GM21447 (cell line): Measurements from ENCODE around the gene TMEM80.
"Not testable (repeated sequence)": the region's sequence is repeated elsewhere in the genome, so short reads cannot be mapped to it uniquely, and the experiment has no call there.

Experiments used
- ATAC-seq: cut with Tn5 transposase; IDR thresholded peaks from one replicate; pipeline ENCODE4 v1.9.1; 2021; ENCODE audit not compliant: unreplicated experiment

The TMEM80 gene

GRCh38 chr11:720642-721246 lies 25.1 kb downstream of the TMEM80 start:
- ATAC-seq: no peak

- ATAC-seq: no peak
Observed at GRCh38 chr11:721247-721740, 25.7 kb downstream of the TMEM80 start.

- ATAC-seq: no peak
Observed at GRCh38 chr11:721741-722345, 26.2 kb downstream of the TMEM80 start.

GRCh38 chr11:722346-722811 lies 26.8 kb downstream of the TMEM80 start:
- ATAC-seq: no peak

- no peak for ATAC-seq
Observed at GRCh38 chr11:723120-723883, 27.7 kb downstream of the TMEM80 start.

- ATAC-seq: no peak
Observed at GRCh38 chr11:724049-724777, 28.6 kb downstream of the TMEM80 start.

- no peak for ATAC-seq
Observed at GRCh38 chr11:724778-725386, 29.3 kb downstream of the TMEM80 start.

- no peak for ATAC-seq
Observed at GRCh38 chr11:725624-726202, 30.1 kb downstream of the TMEM80 start.

- ATAC-seq: no peak
Observed at GRCh38 chr11:726278-727220, 30.9 kb downstream of the TMEM80 start.

GRCh38 chr11:727281-727701 lies 31.7 kb downstream of the TMEM80 start:
- no peak for ATAC-seq

- peak; percentile 39 for ATAC-seq
Observed at GRCh38 chr11:727859-728748, 32.5 kb downstream of the TMEM80 start.

GRCh38 chr11:728901-729491 lies 33.4 kb downstream of the TMEM80 start:
- no peak for ATAC-seq

GRCh38 chr11:729492-730074 lies 34.0 kb downstream of the TMEM80 start:
- ATAC-seq: no peak

- ATAC-seq: no peak
Observed at GRCh38 chr11:733072-733471, 37.5 kb downstream of the TMEM80 start.

- not testable (repeated sequence) for ATAC-seq
Observed at GRCh38 chr11:734541-734940, 38.9 kb downstream of the TMEM80 start.

GRCh38 chr11:737366-737765 lies 41.8 kb downstream of the TMEM80 start:
- no peak for ATAC-seq

GRCh38 chr11:737899-738298 lies 42.3 kb downstream of the TMEM80 start:
- not testable (repeated sequence) for ATAC-seq

- no peak for ATAC-seq
Observed at GRCh38 chr11:742156-742546, 46.5 kb downstream of the TMEM80 start.
